ENCODE data around the gene PRC1. TPM values are rescaled to one million over a fixed set of nuclear protein-coding genes. Genes with fewer than 3 reads are reported as not detected.

PRC1 gene
- total and polyA plus RNA-seq, 2 of the 13 experiments (the other 11 are each of a cell fraction or from before 2014, with no cell fraction given): 137 to 162 TPM

GRCh38 chr15:91022075-91022831 is 27.9 kb upstream of the PRC1 start, which contains the start of gene VPS33B (continued):
- peak; percentile 72 for TF ChIP-seq ARID5B (CRISPR knock-in tag; IDR thresholded peaks at IDR 0.05)
- TF ChIP-seq XBP1 (CRISPR knock-in tag; IDR thresholded peaks at IDR 0.05): no peak
- TF ChIP-seq XRCC5 (optimal IDR thresholded peaks at IDR 0.05; ENCODE audit: low read length): no peak
- peak; percentile 35 for TF ChIP-seq CTCF (CRISPR knock-in tag; IDR thresholded peaks at IDR 0.05)
- peak; percentile 28; the same call in 1 of the 2 replicates for TF ChIP-seq SIN3B (IDR thresholded peaks at IDR 0.05; ENCODE audit: low read length)
- no peak for TF ChIP-seq THYN1 (CRISPR knock-in tag; IDR thresholded peaks at IDR 0.05; ENCODE audit: borderline replicate concordance, low read depth)
- no peak for TF ChIP-seq ZNF354B (CRISPR knock-in tag; IDR thresholded peaks at IDR 0.05)
- peak; percentile 52; the same call in 1 of the 2 replicates for TF ChIP-seq ZNF331 (CRISPR knock-in tag; IDR thresholded peaks at IDR 0.05)
- peak; percentile 37; the same call in 1 of the 2 replicates for TF ChIP-seq SRF (IDR thresholded peaks at IDR 0.05; ENCODE audit: low read depth, low read length)
- TF ChIP-seq, protein P1, sequence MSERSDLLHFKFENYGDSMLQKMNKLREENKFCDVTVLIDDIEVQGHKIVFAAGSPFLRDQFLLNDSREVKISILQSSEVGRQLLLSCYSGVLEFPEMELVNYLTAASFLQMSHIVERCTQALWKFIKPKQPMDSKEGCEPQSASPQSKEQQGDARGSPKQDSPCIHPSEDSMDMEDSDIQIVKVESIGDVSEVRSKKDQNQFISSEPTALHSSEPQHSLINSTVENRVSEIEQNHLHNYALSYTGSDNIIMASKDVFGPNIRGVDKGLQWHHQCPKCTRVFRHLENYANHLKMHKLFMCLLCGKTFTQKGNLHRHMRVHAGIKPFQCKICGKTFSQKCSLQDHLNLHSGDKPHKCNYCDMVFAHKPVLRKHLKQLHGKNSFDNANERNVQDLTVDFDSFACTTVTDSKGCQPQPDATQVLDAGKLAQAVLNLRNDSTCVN (CRISPR knock-in tag; IDR thresholded peaks at IDR 0.05; ENCODE audit: borderline replicate concordance): 0 out of 2 replicates have a peak, but pooled peaks have one; percentile 15
- TF ChIP-seq, protein P2, sequence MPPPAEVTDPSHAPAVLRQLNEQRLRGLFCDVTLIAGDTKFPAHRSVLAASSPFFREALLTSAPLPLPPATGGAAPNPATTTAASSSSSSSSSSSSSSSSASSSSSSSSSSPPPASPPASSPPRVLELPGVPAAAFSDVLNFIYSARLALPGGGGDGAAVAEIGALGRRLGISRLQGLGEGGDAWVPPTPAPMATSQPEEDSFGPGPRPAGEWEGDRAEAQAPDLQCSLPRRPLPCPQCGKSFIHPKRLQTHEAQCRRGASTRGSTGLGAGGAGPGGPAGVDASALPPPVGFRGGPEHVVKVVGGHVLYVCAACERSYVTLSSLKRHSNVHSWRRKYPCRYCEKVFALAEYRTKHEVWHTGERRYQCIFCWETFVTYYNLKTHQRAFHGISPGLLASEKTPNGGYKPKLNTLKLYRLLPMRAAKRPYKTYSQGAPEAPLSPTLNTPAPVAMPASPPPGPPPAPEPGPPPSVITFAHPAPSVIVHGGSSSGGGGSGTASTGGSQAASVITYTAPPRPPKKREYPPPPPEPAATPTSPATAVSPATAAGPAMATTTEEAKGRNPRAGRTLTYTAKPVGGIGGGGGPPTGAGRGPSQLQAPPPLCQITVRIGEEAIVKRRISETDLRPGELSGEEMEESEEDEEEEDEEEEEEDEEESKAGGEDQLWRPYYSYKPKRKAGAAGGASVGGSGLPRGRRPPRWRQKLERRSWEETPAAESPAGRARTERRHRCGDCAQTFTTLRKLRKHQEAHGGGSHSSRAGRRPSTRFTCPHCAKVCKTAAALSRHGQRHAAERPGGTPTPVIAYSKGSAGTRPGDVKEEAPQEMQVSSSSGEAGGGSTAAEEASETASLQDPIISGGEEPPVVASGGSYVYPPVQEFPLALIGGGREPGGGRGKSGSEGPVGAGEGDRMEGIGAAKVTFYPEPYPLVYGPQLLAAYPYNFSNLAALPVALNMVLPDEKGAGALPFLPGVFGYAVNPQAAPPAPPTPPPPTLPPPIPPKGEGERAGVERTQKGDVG (CRISPR knock-in tag; IDR thresholded peaks at IDR 0.05; ENCODE audit: borderline replicate concordance): no peak
- TF ChIP-seq ZBTB20 (CRISPR knock-in tag; IDR thresholded peaks at IDR 0.05; ENCODE audit: borderline replicate concordance, low read depth): peak; percentile 26; the same call in 1 of the 2 replicates
- TF ChIP-seq ZNF10 (CRISPR knock-in tag; IDR thresholded peaks at IDR 0.05; ENCODE audit: borderline replicate concordance, low read depth): no peak
- TF ChIP-seq ZNF414 (CRISPR knock-in tag; IDR thresholded peaks at IDR 0.05): peak; percentile 62; the same call in 1 of the 2 replicates
- TF ChIP-seq ZFP90 (CRISPR knock-in tag; IDR thresholded peaks at IDR 0.05; ENCODE audit: borderline replicate concordance): 0 out of 2 replicates have a peak, but pooled peaks have one; percentile 48
- TF ChIP-seq ZNF263 (CRISPR knock-in tag; IDR thresholded peaks at IDR 0.05): no peak; the same call in 1 of the 2 replicates

Measured in HepG2 (cell line).